HCT116 (cell line): ENCODE data around the gene PROM2. TPM values are rescaled to one million over a fixed set of nuclear protein-coding genes. Genes with fewer than 3 reads are reported as not detected.

Experiments used
- ATAC-seq: fragments of 200-7000 bp; cut with Tn5 transposase; 2 replicates; pipeline ENCODE4 v1.9.1; 2020; ENCODE audit warnings: mild to moderate bottlenecking, moderate library complexity
- BruUV-seq: library from RNA; stranded (reverse); fragments of 400-500 nt; replicated peaks from 2 replicates; lab custom pipeline; 2021; lab: Mats Ljungman, UMichigan
- CTCF ChIA-PET: fragments of 300-600 bp; sonication (Branson Sonifier 250); formaldehyde crosslinking; loops from one replicate; lab custom pipeline; 2021; ENCODE audit warnings: antibody characterized with exemption; lab: Charles Lee
- POLR2A ChIA-PET: fragments of 300-600, 350-600 bp; sonication (Branson Sonifier 250); formaldehyde crosslinking; loops from one replicate; lab custom pipeline; 2021; ENCODE audit warnings: antibody characterized with exemption; lab: Charles Lee
- RAD21 ChIA-PET, 2 experiments: fragments of 300-600 bp; sonication (Branson Sonifier 250); formaldehyde crosslinking; loops; one replicate each; lab custom pipeline; 2023; ENCODE audit warnings: low total read pairs in 2 of 2; ENCODE audit not compliant: uncharacterized antibody in 2 of 2, unreplicated experiment in 2 of 2, low non-redundant PET in 1 of 2; lab: Charles Lee
- DNase-seq: peaks from one replicate; pipeline ENCODE4 v3.0.0-alpha.2; 2010; ENCODE audit warnings: low read depth, low spot score
- H2AFZ ChIP-seq: fragments of 200-600 bp; shearing (Covaris generic), sonication (generic); 2 replicates; pipeline ENCODE4 v1.6.1; 2017; ENCODE audit warnings: low read depth, mixed run types, mixed read lengths, antibody characterized with exemption, low read length; ENCODE audit not compliant: poor library complexity, severe bottlenecking
- H3K27ac ChIP-seq: 2 replicates; pipeline ENCODE4 v1.5.1; 2012; ENCODE audit warnings: low read depth, low read length
- H3K27me3 ChIP-seq: fragments of 200-600 bp; sonication (generic); 2 replicates; pipeline ENCODE4 v1.6.1; 2016; ENCODE audit warnings: mixed run types, low read length, mixed read lengths; ENCODE audit not compliant: insufficient read depth
- H3K36me3 ChIP-seq, 2 experiments: fragments of 200-500 bp in 1 of 2; fragments of 200-600 bp in 1 of 2; sonication (Bioruptor generic) in 1 of 2; sonication (generic) in 1 of 2; 2 replicates each; pipeline versions ENCODE4 v1.5.1 to v1.6.1; 2014 to 2016; ENCODE audit warnings: low read length in 2 of 2, inconsistent platforms in 1 of 2, mixed read lengths in 1 of 2, mixed run types in 1 of 2; ENCODE audit not compliant: insufficient read depth in 2 of 2, control insufficient read depth in 1 of 2
- H3K4me1 ChIP-seq, 2 experiments: fragments of 200-600 bp in 1 of 2; sonication (generic) in 1 of 2; 2 replicates each; pipeline versions ENCODE4 v1.5.1 to v1.6.1; 2012 to 2017; ENCODE audit warnings: low read length in 2 of 2, inconsistent platforms in 1 of 2, mild to moderate bottlenecking in 1 of 2, mixed read lengths in 1 of 2, mixed run types in 1 of 2, moderate library complexity in 1 of 2; ENCODE audit not compliant: insufficient read depth in 2 of 2, control insufficient read depth in 1 of 2
- H3K4me2 ChIP-seq: fragments of 200-600 bp; sonication (generic); 2 replicates; pipeline ENCODE4 v1.6.1; 2017; ENCODE audit warnings: mixed run types, low read length, mixed read lengths
- H3K4me3 ChIP-seq, 2 experiments: fragments of 200-600 bp in 1 of 2; sonication (generic) in 1 of 2; replicated peaks in 1 of 2; 2 replicates each; pipeline ENCODE4 v1.5.1; 2011 to 2016; ENCODE audit warnings: low read length in 2 of 2, control low read depth in 1 of 2, low read depth in 1 of 2, mild to moderate bottlenecking in 1 of 2, mixed read lengths in 1 of 2, mixed run types in 1 of 2
- H3K79me2 ChIP-seq: fragments of 200-600 bp; sonication (generic); 2 replicates; pipeline ENCODE4 v1.6.1; 2017; ENCODE audit warnings: mild to moderate bottlenecking, mixed run types, low read length, moderate library complexity, mixed read lengths; ENCODE audit not compliant: insufficient read depth
- H3K9ac ChIP-seq: fragments of 200-600 bp; sonication (generic); 2 replicates; pipeline ENCODE4 v1.6.1; 2016; ENCODE audit warnings: low read length, mixed read lengths
- H3K9me2 ChIP-seq: fragments of 200-600 bp; sonication (generic), shearing (Covaris generic); 2 replicates; pipeline ENCODE4 v1.6.1; 2017; ENCODE audit warnings: mixed run types, mild to moderate bottlenecking, moderate library complexity; ENCODE audit not compliant: insufficient read depth
- H3K9me3 ChIP-seq, 2 experiments: fragments of 200-500 bp in 1 of 2; fragments of 200-600 bp in 1 of 2; sonication (Bioruptor generic) in 1 of 2; sonication (generic) in 1 of 2; 2 replicates each; pipeline ENCODE4 v1.6.1; 2014 to 2017; ENCODE audit warnings: low read length in 2 of 2, mixed read lengths in 2 of 2, inconsistent platforms in 1 of 2, low read depth in 1 of 2, mild to moderate bottlenecking in 1 of 2, mixed run types in 1 of 2, moderate library complexity in 1 of 2; ENCODE audit not compliant: control insufficient read depth in 1 of 2, insufficient read depth in 1 of 2
- H4K20me1 ChIP-seq: fragments of 200-600 bp; sonication (generic), shearing (Covaris generic); 2 replicates; pipeline ENCODE4 v1.6.1; 2017; ENCODE audit warnings: mixed run types, mild to moderate bottlenecking, moderate library complexity; ENCODE audit not compliant: insufficient read depth
- ATF3 ChIP-seq: IDR thresholded peaks from 2 replicates; pipeline ENCODE4 v1.6.1; 2012
- CBX3 ChIP-seq: IDR thresholded peaks from 2 replicates; pipeline ENCODE4 v1.6.1; 2012; ENCODE audit warnings: low read depth
- CTCF ChIP-seq, 3 experiments: fragments of 200-600 bp in 1 of 3; sonication (generic) in 1 of 3; IDR thresholded peaks in 2 of 3; conservative IDR thresholded peaks in 1 of 3; 2 replicates each; pipeline ENCODE4 v1.5.1; 2012 to 2017; ENCODE audit warnings: low read depth in 2 of 3, low read length in 2 of 3, antibody characterized with exemption in 1 of 3, borderline replicate concordance in 1 of 3, control low read depth in 1 of 3, mild to moderate bottlenecking in 1 of 3, mixed read lengths in 1 of 3, mixed run types in 1 of 3, moderate library complexity in 1 of 3; ENCODE audit not compliant: insufficient read depth in 1 of 3
- EGR1 ChIP-seq: IDR thresholded peaks from 2 replicates; pipeline ENCODE4 v1.6.1; 2012; ENCODE audit warnings: low read depth
- ELF1 ChIP-seq: IDR thresholded peaks from 2 replicates; pipeline ENCODE4 v1.6.1; 2012; ENCODE audit warnings: low read depth, borderline replicate concordance
- EZH2 ChIP-seq: fragments of 200-600 bp; sonication (generic); IDR thresholded peaks from 2 replicates; pipeline ENCODE4 v1.6.1; 2017; ENCODE audit warnings: antibody characterized with exemption, mixed run types
- EZH2phosphoT487 ChIP-seq: fragments of 200-600 bp; IDR thresholded peaks from 2 replicates; pipeline ENCODE4 v1.6.1; 2018; ENCODE audit warnings: antibody characterized with exemption, borderline replicate concordance
- FOSL1 ChIP-seq: IDR thresholded peaks from 2 replicates; pipeline ENCODE4 v1.6.1; 2012; ENCODE audit warnings: low read depth
- MAX ChIP-seq: IDR thresholded peaks from 2 replicates; pipeline ENCODE4 v1.6.1; 2012
- POLR2A ChIP-seq: IDR thresholded peaks from 2 replicates; pipeline ENCODE4 v1.7.0; 2011; ENCODE audit warnings: borderline replicate concordance; ENCODE audit not compliant: insufficient read depth, insufficient read length; ENCODE audit errors: extremely low read depth
- POLR2AphosphoS5 ChIP-seq: IDR thresholded peaks from 2 replicates; pipeline ENCODE4 v1.6.1; 2011; ENCODE audit warnings: mild to moderate bottlenecking, low read depth, low read length, moderate library complexity
- RAD21 ChIP-seq: IDR thresholded peaks from 2 replicates; pipeline ENCODE4 v1.6.1; 2012; ENCODE audit warnings: low read depth, mild to moderate bottlenecking
- REST ChIP-seq: IDR thresholded peaks from 2 replicates; pipeline ENCODE4 v1.6.1; 2012; ENCODE audit warnings: low read depth
- SIN3A ChIP-seq: IDR thresholded peaks from 2 replicates; pipeline ENCODE4 v1.6.1; 2012; ENCODE audit warnings: low read depth
- SP1 ChIP-seq: IDR thresholded peaks from 2 replicates; pipeline ENCODE4 v1.6.1; 2012; ENCODE audit warnings: low read depth
- SRF ChIP-seq: IDR thresholded peaks from 2 replicates; pipeline ENCODE4 v1.6.1; 2012; ENCODE audit warnings: low read depth
- TCF7L2 ChIP-seq: IDR thresholded peaks from 2 replicates; pipeline ENCODE4 v1.7.0; 2011; ENCODE audit warnings: borderline replicate concordance, inconsistent platforms; ENCODE audit not compliant: insufficient read depth, insufficient read length; ENCODE audit errors: extremely low read depth
- YY1 ChIP-seq: IDR thresholded peaks from 2 replicates; pipeline ENCODE4 v1.6.1; 2011; ENCODE audit warnings: low read length, low read depth, moderate library complexity, mild to moderate bottlenecking; ENCODE audit not compliant: insufficient replicate concordance; ENCODE audit errors: extremely low read depth
- ZFX ChIP-seq: fragments of 450-650 bp; IDR thresholded peaks from 2 replicates; pipeline ENCODE4 v1.6.1; 2017
- ZNF274 ChIP-seq: fragments of 200-500 bp; sonication (Bioruptor generic); IDR thresholded peaks from 2 replicates; pipeline ENCODE4 v1.6.1; 2014; ENCODE audit warnings: mild to moderate bottlenecking, low read depth, low read length, inconsistent platforms
- intact Hi-C: fragments of 100-400 bp; cut with micrococcal nuclease; formaldehyde crosslinking; loops from 2 replicates; pipeline ENCODE4 v1.10.0; 2022
- total RNA-seq: library from RNA; stranded (reverse); gene quantifications from one replicate; pipeline ENCODE4 v1.2.1, GENCODE V29; 2021; ENCODE audit not compliant: unreplicated experiment

The PROM2 gene
- total RNA-seq, 1 experiment from 2014 or later: 11.9 TPM

- BruUV-seq: no TSS peak
- no peaks in the 10 kb centered on the region for H3K36me3 ChIP-seq
- no peaks in the 10 kb centered on the region for H3K9me3 ChIP-seq
- no peak overlapping the region for H3K4me2 ChIP-seq
- H4K20me1 ChIP-seq: no peaks in the 10 kb centered on the region
- no peak for TF ChIP-seq FOSL1
- no peak for TF ChIP-seq ZFX
- no peak for TF ChIP-seq SRF
- no peak for TF ChIP-seq SP1
- TF ChIP-seq REST: no peak
- no peak for TF ChIP-seq CBX3
- no peak for TF ChIP-seq ATF3
- TF ChIP-seq MAX: no peak
- no peak for TF ChIP-seq EZH2phosphoT487
- TF ChIP-seq YY1: no peak
- TF ChIP-seq SIN3A: no peak
- TF ChIP-seq EGR1: no peak
- TF ChIP-seq POLR2AphosphoS5: no peak
- no peak for TF ChIP-seq RAD21
- no peak for TF ChIP-seq ZNF274
- no peak for TF ChIP-seq TCF7L2
- no peak for TF ChIP-seq EZH2
- no peak for TF ChIP-seq ELF1
- no peak for TF ChIP-seq CTCF (IDR thresholded peaks at IDR 0.05 in 2 of 3, conservative IDR thresholded peaks at IDR 0.05 in 1 of 3; ENCODE audit: borderline replicate concordance in 1 of 3, insufficient read depth in 1 of 3, low read depth in 2 of 3, low read length in 2 of 3)
- TF ChIP-seq POLR2A: no peak
- H2AFZ ChIP-seq: no peak overlapping the region
- H3K9me2 ChIP-seq: no peaks in the 10 kb centered on the region
- ChIA-PET RAD21 (no interaction called here), CTCF (interaction anchor here (5.2 kb wide), 1 partner anchor 86 kb away, joined by 88 read pairs; no protein-coding TSS in a partner anchor), POLR2A (no interaction called here)
- H3K79me2 ChIP-seq: no peaks in the 10 kb centered on the region
- intact Hi-C loops: no loop called here
- no peaks in the 10 kb centered on the region for H3K27me3 ChIP-seq
- H3K27ac ChIP-seq: no peak overlapping the region
- no peak overlapping the region for H3K4me3 ChIP-seq
- ATAC-seq (no peak), DNase-seq (no peak)
- no peak overlapping the region for H3K9ac ChIP-seq
- H3K4me1 ChIP-seq: peaks cover 10% of the 10 kb centered on the region in 2 experiments; a peak in 2 of 4 replicates
These were observed 43.6 kb downstream of the PROM2 start for GRCh38 chr2:95317665-95318425.
